Inferior parietal cortex (tissue), 1 donor: ENCODE measurements around the gene CADPS2.
"Not testable (repeated sequence)": the region's sequence is repeated elsewhere in the genome, so short reads cannot be mapped to it uniquely, and the experiment has no call there.

Experiments
- DNase-seq: peaks from one replicate; pipeline ENCODE4 v3.0.0-alpha.2; 2016; ENCODE audit errors: extremely low spot score

The CADPS2 gene

GRCh38 chr7:122298618-122299017 lies 587.6 kb downstream of the CADPS2 start:
- DNase-seq, result no peak

- DNase-seq, result no peak
Observed at GRCh38 chr7:122298131-122298530, 588.1 kb downstream of the CADPS2 start.

- DNase-seq, result no peak
Observed at GRCh38 chr7:122291189-122291588, 595.1 kb downstream of the CADPS2 start.

- DNase-seq, result no peak
Observed at GRCh38 chr7:122290476-122290875, 595.8 kb downstream of the CADPS2 start.

- no peak for DNase-seq
Observed at GRCh38 chr7:122289426-122289825, 596.8 kb downstream of the CADPS2 start.

GRCh38 chr7:122284608-122285007 lies 601.7 kb downstream of the CADPS2 start:
- not testable (repeated sequence) for DNase-seq

- no peak for DNase-seq
Observed at GRCh38 chr7:122273117-122273516, 613.1 kb downstream of the CADPS2 start.

GRCh38 chr7:122269241-122269640 lies 617.0 kb downstream of the CADPS2 start:
- DNase-seq, result no peak
